ENCODE data around the gene TAF7.
"Not testable (repeated sequence)": the region's sequence is repeated elsewhere in the genome, so short reads cannot be mapped to it uniquely, and the experiment has no call there.

Gene TAF7

GRCh38 chr5:141338538-141339306, 18.1 kb upstream of the TAF7 start, which contains the start of gene PCDHGA2:
Gene PCDHGA2 (plus strand): TSS chr5:141338760.
- DNase-seq, result no peak

GRCh38 chr5:141332571-141332970, 12.0 kb upstream of the TAF7 start:
- DNase-seq, result not testable (repeated sequence)

- no peak for DNase-seq
Observed at GRCh38 chr5:141330299-141331080, 9.9 kb upstream of the TAF7 start, which contains the start of gene PCDHGA1. Gene PCDHGA1 (plus strand): TSS chr5:141330514.

- no peak for DNase-seq
Observed at GRCh38 chr5:141328231-141328630, 7.6 kb upstream of the TAF7 start.

- peak; percentile 53 for DNase-seq
Observed at GRCh38 chr5:141326088-141326854, 5.7 kb upstream of the TAF7 start.

- no peak for DNase-seq
Observed at GRCh38 chr5:141322261-141322660, 1.7 kb upstream of the TAF7 start.

GRCh38 chr5:141319699-141320098, 885 bp downstream of the TAF7 start:
- DNase-seq, result no peak

GRCh38 chr5:141319202-141319601, 1.4 kb downstream of the TAF7 start:
- no peak for DNase-seq

- not testable (repeated sequence) for DNase-seq
Observed at GRCh38 chr5:141316963-141317362, 3.6 kb downstream of the TAF7 start.

GRCh38 chr5:141313711-141314110, 6.9 kb downstream of the TAF7 start:
- no peak for DNase-seq

GRCh38 chr5:141306630-141307029, 14.0 kb downstream of the TAF7 start:
- no peak for DNase-seq

GRCh38 chr5:141303756-141304155, 16.8 kb downstream of the TAF7 start, which contains the start of gene SLC25A2:
Gene SLC25A2 (minus strand): TSS chr5:141304049. CDS start chr5:141303865, 184 bp downstream.
- no peak for DNase-seq

GRCh38 chr5:141298376-141298775, 22.2 kb downstream of the TAF7 start:
- DNase-seq, result no peak

- no peak for DNase-seq
Observed at GRCh38 chr5:141272906-141273305, 47.7 kb downstream of the TAF7 start.

GRCh38 chr5:141269195-141269594, 51.4 kb downstream of the TAF7 start:
- DNase-seq, result no peak
